GM23338 (cell line): ENCODE data around the gene HS6ST1.

Experiments used
- EZH2 ChIP-seq: fragments of 200-600 bp; sonication (generic); IDR thresholded peaks from one replicate; pipeline ENCODE4 v1.8.0; 2017; ENCODE audit warnings: antibody characterized with exemption, mild to moderate bottlenecking, low read depth; ENCODE audit not compliant: unreplicated experiment
- EZH2phosphoT487 ChIP-seq: fragments of 200-600 bp; sonication (generic); IDR thresholded peaks from one replicate; pipeline ENCODE4 v1.8.1; 2018; ENCODE audit warnings: antibody characterized with exemption; ENCODE audit not compliant: unreplicated experiment
- JUNB ChIP-seq: IDR thresholded peaks from one replicate; pipeline ENCODE4 v1.6.1; 2016; ENCODE audit warnings: antibody characterized with exemption; ENCODE audit not compliant: unreplicated experiment
- POLR2AphosphoS5 ChIP-seq: IDR thresholded peaks from 2 replicates; pipeline ENCODE4 v1.6.1; 2016; ENCODE audit warnings: antibody characterized with exemption, low read depth
- ZNF331 ChIP-seq: fragments of 250-450 bp; sonication (Bioruptor Pico); IDR thresholded peaks from 2 replicates; pipeline ENCODE4 v1.5.0; 2020; ENCODE audit warnings: low read depth, mild to moderate bottlenecking, moderate library complexity
- TF ChIP-seq, protein P1 (sequence below), 2 experiments: fragments of 200-600 bp in 1 of 2; sonication (generic) in 1 of 2; conservative IDR thresholded peaks; 2 replicates each; pipeline versions ENCODE4 v1.5.1 to v1.6.1; 2016 to 2017; ENCODE audit warnings: antibody characterized with exemption in 2 of 2, low read depth in 2 of 2, mild to moderate bottlenecking in 2 of 2, moderate library complexity in 1 of 2
- TF ChIP-seq, protein P2 (sequence below): IDR thresholded peaks from 2 replicates; pipeline ENCODE4 v1.6.1; 2016; ENCODE audit warnings: antibody characterized with exemption
- TF ChIP-seq, protein P3 (sequence below): IDR thresholded peaks from one replicate; pipeline ENCODE4 v1.6.1; 2018; ENCODE audit warnings: antibody characterized with exemption; ENCODE audit not compliant: unreplicated experiment

DNA sequence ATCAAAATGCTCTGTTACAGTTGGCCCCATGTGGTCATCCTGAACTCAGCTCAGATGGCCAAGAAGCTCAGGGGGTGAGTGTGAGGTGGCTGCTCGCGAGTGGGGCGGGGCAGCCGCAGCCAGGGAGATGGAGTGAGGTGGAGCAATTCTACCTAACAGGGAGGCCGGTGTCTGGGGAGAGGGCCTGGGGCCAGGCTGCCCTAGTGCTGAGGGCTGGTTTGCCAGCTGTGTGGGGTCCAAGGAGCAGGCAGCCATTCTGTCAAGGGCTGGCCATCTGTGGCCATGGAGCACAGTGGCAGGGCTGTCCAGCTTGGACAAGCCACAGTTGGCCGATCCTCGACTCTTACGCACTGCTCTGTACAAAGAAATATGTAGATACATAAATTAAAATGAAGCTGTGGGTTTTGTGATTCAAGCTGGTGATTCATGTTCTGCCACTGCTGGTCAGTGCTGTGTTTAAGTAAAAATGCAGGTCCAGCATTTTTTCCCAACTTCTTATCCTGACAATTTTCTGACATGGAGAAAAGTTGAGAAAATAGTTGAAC, 82.1 kb downstream of the HS6ST1 start:
- TF ChIP-seq EZH2 (no peak), POLR2AphosphoS5 (no peak), EZH2phosphoT487 (no peak), JUNB (no peak), ZNF331 (CRISPR knock-in tag) (no peak)
- TF ChIP-seq, protein P1, sequence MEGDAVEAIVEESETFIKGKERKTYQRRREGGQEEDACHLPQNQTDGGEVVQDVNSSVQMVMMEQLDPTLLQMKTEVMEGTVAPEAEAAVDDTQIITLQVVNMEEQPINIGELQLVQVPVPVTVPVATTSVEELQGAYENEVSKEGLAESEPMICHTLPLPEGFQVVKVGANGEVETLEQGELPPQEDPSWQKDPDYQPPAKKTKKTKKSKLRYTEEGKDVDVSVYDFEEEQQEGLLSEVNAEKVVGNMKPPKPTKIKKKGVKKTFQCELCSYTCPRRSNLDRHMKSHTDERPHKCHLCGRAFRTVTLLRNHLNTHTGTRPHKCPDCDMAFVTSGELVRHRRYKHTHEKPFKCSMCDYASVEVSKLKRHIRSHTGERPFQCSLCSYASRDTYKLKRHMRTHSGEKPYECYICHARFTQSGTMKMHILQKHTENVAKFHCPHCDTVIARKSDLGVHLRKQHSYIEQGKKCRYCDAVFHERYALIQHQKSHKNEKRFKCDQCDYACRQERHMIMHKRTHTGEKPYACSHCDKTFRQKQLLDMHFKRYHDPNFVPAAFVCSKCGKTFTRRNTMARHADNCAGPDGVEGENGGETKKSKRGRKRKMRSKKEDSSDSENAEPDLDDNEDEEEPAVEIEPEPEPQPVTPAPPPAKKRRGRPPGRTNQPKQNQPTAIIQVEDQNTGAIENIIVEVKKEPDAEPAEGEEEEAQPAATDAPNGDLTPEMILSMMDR (conservative IDR thresholded peaks at IDR 0.05; ENCODE audit: low read depth in 2 of 2): no peak
- TF ChIP-seq, protein P2, sequence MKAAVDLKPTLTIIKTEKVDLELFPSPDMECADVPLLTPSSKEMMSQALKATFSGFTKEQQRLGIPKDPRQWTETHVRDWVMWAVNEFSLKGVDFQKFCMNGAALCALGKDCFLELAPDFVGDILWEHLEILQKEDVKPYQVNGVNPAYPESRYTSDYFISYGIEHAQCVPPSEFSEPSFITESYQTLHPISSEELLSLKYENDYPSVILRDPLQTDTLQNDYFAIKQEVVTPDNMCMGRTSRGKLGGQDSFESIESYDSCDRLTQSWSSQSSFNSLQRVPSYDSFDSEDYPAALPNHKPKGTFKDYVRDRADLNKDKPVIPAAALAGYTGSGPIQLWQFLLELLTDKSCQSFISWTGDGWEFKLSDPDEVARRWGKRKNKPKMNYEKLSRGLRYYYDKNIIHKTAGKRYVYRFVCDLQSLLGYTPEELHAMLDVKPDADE: no peak
- TF ChIP-seq, protein P3, sequence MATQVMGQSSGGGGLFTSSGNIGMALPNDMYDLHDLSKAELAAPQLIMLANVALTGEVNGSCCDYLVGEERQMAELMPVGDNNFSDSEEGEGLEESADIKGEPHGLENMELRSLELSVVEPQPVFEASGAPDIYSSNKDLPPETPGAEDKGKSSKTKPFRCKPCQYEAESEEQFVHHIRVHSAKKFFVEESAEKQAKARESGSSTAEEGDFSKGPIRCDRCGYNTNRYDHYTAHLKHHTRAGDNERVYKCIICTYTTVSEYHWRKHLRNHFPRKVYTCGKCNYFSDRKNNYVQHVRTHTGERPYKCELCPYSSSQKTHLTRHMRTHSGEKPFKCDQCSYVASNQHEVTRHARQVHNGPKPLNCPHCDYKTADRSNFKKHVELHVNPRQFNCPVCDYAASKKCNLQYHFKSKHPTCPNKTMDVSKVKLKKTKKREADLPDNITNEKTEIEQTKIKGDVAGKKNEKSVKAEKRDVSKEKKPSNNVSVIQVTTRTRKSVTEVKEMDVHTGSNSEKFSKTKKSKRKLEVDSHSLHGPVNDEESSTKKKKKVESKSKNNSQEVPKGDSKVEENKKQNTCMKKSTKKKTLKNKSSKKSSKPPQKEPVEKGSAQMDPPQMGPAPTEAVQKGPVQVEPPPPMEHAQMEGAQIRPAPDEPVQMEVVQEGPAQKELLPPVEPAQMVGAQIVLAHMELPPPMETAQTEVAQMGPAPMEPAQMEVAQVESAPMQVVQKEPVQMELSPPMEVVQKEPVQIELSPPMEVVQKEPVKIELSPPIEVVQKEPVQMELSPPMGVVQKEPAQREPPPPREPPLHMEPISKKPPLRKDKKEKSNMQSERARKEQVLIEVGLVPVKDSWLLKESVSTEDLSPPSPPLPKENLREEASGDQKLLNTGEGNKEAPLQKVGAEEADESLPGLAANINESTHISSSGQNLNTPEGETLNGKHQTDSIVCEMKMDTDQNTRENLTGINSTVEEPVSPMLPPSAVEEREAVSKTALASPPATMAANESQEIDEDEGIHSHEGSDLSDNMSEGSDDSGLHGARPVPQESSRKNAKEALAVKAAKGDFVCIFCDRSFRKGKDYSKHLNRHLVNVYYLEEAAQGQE: no peak
